ENCODE data around the gene ZRANB3.

The ZRANB3 gene

GRCh38 chr2:135246711-135247270 is 284.2 kb downstream of the ZRANB3 start:
- no peak for DNase-seq

GRCh38 chr2:135245071-135245470 is 285.9 kb downstream of the ZRANB3 start:
- DNase-seq = no peak

GRCh38 chr2:135238651-135239050 is 292.4 kb downstream of the ZRANB3 start:
- DNase-seq = no peak

GRCh38 chr2:135230150-135230549 is 300.9 kb downstream of the ZRANB3 start:
- no peak for DNase-seq

- no peak for DNase-seq
Measured at GRCh38 chr2:135227386-135227785, 303.6 kb downstream of the ZRANB3 start.

- DNase-seq = no peak
Measured at GRCh38 chr2:135226961-135227360, 304.1 kb downstream of the ZRANB3 start.

- no peak for DNase-seq
Measured at GRCh38 chr2:135225781-135226180, 305.2 kb downstream of the ZRANB3 start.

GRCh38 chr2:135219226-135219625 is 311.8 kb downstream of the ZRANB3 start:
- DNase-seq = no peak

GRCh38 chr2:135218426-135218825 is 312.6 kb downstream of the ZRANB3 start:
- DNase-seq = no peak

GRCh38 chr2:135212757-135213156 is 318.3 kb downstream of the ZRANB3 start:
- DNase-seq = no peak

- no peak for DNase-seq
Measured at GRCh38 chr2:135208016-135208415, 323.0 kb downstream of the ZRANB3 start.

GRCh38 chr2:135203944-135204343 is 327.1 kb downstream of the ZRANB3 start:
- no peak for DNase-seq

- DNase-seq = no peak
Measured at GRCh38 chr2:135202751-135203150, 328.3 kb downstream of the ZRANB3 start.

- no peak for DNase-seq
Measured at GRCh38 chr2:135198481-135198880, 332.5 kb downstream of the ZRANB3 start.

- DNase-seq = no peak
Measured at GRCh38 chr2:135190799-135191198, 340.2 kb downstream of the ZRANB3 start.

- DNase-seq = no peak
Measured at GRCh38 chr2:135189148-135189547, 341.9 kb downstream of the ZRANB3 start.

GRCh38 chr2:135187270-135187669 is 343.7 kb downstream of the ZRANB3 start:
- DNase-seq = no peak

GRCh38 chr2:135186054-135186453 is 345.0 kb downstream of the ZRANB3 start:
- DNase-seq = no peak

GRCh38 chr2:135183822-135184221 is 347.2 kb downstream of the ZRANB3 start:
- no peak for DNase-seq

GRCh38 chr2:135182601-135183000 is 348.4 kb downstream of the ZRANB3 start:
- DNase-seq = no peak

GRCh38 chr2:135182190-135182589 is 348.8 kb downstream of the ZRANB3 start:
- DNase-seq = no peak

- no peak for DNase-seq
Measured at GRCh38 chr2:135179689-135180088, 351.3 kb downstream of the ZRANB3 start.

GRCh38 chr2:135175177-135175576 is 355.8 kb downstream of the ZRANB3 start:
- DNase-seq = no peak

GRCh38 chr2:135174810-135175093 is 356.3 kb downstream of the ZRANB3 start:
- no peak for DNase-seq

GRCh38 chr2:135174049-135174809 is 356.8 kb downstream of the ZRANB3 start:
- no peak for DNase-seq
